ENCODE data around the gene IGFBP3.

IGFBP3 gene

DNA sequence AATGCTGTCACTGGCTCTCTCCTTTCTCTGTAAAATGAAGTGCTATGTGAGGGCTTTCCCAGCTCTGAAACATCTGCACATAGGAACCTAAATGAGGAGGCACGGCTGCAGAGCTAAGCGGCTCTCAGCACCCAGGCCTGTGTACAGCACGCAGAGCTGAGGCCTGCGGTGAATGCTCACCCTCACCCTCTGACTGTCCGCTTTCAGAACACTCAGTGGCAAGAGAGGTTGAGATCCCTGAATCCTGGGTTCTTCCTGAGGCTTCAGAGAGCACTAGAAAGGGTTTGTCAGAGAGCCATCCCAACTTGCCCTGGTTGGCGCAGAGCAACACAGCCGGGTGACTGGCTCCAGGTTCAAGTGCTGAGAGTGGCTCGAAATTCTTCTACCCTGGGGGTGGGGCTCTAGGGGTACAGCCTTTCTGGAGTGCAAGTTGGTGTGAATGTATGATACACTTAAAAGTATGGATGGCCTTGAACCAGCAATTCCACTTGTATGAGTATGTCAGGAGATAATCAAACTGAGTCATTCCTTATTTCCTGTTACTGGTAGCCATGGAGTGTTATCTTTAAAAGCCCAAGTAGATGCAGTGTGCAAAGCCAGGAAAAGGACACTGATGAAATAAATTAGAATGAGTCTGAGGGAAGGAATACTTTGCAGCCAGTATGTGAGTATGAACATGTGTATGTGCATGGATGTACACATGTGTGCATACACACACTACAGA, 46.5 kb downstream of the IGFBP3 start:
- no peak overlapping the region for H3K4me3 ChIP-seq (ENCODE audit: low read depth, low read length)

DNA sequence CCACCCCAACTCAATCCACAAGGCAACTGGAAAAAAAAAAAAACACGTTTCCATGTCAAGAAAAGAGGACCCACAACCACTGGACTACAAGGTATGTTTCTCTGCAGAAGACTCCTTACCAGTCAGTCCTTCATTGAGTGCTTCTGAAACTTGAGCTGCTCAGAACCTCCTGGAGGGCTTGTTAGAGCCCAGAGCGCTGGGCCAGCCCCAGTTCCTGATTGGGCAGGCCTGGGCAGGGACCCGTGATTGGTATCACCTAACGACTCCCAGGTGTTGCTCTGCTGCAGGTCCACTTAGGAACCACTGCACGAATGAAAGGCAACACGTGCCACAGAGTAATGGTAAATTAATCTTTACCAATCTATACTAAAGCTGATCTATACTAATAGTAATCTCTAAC, 47.7 kb downstream of the IGFBP3 start:
- no peak overlapping the region for H3K4me3 ChIP-seq (ENCODE audit: low read depth, low read length)

GRCh38 chr7:45873035-45873354, 48.1 kb downstream of the IGFBP3 start, which contains the start of gene CCDC201:
TSS of gene CCDC201 (minus strand) at chr7:45873082. CDS start at chr7:45873007, 75 bp downstream.
- H3K4me3 ChIP-seq (ENCODE audit: low read depth, low read length): no peak within 1 kb of the TSS

GRCh38 chr7:45872116-45873034, 48.7 kb downstream of the IGFBP3 start:
- H3K4me3 ChIP-seq (ENCODE audit: low read depth, low read length): no peak overlapping the region

DNA sequence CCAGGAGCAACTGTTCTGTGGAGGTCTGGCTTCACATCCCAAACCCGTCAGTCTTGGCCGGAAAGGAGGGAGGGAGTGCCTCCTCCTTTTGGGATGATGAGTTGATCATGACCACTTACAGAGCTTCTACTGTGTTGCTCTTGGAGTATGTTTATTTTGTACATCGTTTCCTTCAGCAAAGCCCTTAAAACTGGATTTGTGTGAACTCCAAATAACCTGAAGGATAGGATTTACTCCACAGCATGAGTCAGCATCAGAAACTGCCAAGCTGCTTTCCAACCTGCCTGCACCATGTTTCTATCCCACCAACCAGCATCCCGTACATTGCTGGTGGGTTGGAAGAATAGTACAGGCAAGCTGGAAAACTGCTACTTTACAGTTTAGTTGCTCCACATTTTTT, 51.6 kb downstream of the IGFBP3 start:
- H3K4me3 ChIP-seq (ENCODE audit: low read depth, low read length): no peak overlapping the region

GRCh38 chr7:45867471-45867870, 53.6 kb downstream of the IGFBP3 start:
- no peak overlapping the region for H3K4me3 ChIP-seq (ENCODE audit: low read depth, low read length)

DNA sequence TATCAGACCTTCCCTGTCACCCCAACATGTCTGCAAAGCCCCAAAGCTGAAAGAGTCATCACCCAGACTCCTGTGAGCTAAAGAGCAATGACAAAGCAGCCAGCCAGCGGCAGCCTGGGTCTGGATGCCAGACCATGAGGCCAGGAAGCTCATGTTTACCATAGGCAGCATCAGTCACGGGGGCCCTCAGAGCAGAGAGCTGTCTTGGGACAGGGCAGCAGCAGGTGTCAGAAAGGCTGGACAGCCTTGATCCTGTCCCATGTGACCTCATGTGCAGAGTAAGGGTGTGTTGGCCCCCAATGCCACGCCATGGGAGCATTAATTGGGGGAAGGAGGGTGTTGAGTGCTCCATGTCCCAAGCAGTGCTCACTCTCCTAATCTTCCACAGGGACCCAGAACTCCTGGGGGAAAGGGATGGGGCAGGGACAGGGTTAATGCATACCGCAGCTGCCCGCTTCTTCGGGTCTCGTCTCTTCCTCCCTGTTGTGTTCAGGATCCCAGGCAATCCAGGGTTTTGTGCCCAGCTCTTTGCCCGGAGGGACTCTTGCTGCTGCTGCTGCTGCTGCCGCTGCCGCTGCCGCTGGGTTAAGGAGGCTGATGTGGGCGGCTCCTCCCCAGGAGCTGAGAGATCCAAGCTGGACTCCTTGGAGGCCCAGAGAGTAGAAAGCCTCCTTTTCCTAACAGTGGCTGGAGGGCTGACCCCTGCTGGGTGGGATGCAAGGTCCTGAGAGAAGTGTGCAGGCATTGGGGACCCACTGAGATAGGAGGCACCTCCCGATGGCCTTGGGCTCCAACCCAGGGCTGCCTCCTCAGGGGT, 55.3 kb downstream of the IGFBP3 start:
- no peak overlapping the region for H3K4me3 ChIP-seq (ENCODE audit: low read depth, low read length)

GRCh38 chr7:45863715-45864114, 57.4 kb downstream of the IGFBP3 start:
- H3K4me3 ChIP-seq (ENCODE audit: low read depth, low read length): no peak overlapping the region
